ENCODE measurements around the gene PCDHB15. TPM values are rescaled to one million over a fixed set of nuclear protein-coding genes. Genes with fewer than 3 reads are reported as not detected.

Gene PCDHB15
- total RNA-seq, 3 donors from 2014 or later, result 0.69 to 4.3 (median 1.2) TPM

- Histone ChIP-seq H3K4me1 (ENCODE audit: low read depth) (no peaks in the 10 kb centered on the region), H3K36me3 (ENCODE audit: low read depth) (no peaks in the 10 kb centered on the region), H3K4me3 (no peak overlapping the region), H3K9me3 (peaks cover 100% of the 10 kb centered on the region)
- no peak for ATAC-seq
- intact Hi-C loops (cut with DNase I, micrococcal nuclease), result no loop called here
- DNase-seq, result no peak
- TF ChIP-seq CTCF (IDR thresholded peaks at IDR 0.05), result no peak
These were observed 13.8 kb downstream of the PCDHB15 start for GRCh38 chr5:141258948-141259347.

GRCh38 chr5:141260458-141261237 is 15.5 kb downstream of the PCDHB15 start:
- intact Hi-C loops (cut with DNase I, micrococcal nuclease), result no loop called here
- H3K36me3 ChIP-seq (ENCODE audit: low read depth), result no peaks in the 10 kb centered on the region
- no peaks in the 10 kb centered on the region for H3K4me1 ChIP-seq (ENCODE audit: low read depth)
- no peak for ATAC-seq
- H3K4me3 ChIP-seq, result no peak overlapping the region
- DNase-seq, result no peak
- no peak for TF ChIP-seq CTCF (IDR thresholded peaks at IDR 0.05)
- H3K9me3 ChIP-seq, result peaks cover 100% of the 10 kb centered on the region

- Histone ChIP-seq H3K4me3 (no peak overlapping the region), H3K9me3 (peaks cover 100% of the 10 kb centered on the region), H3K4me1 (ENCODE audit: low read depth) (no peaks in the 10 kb centered on the region), H3K36me3 (ENCODE audit: low read depth) (no peaks in the 10 kb centered on the region)
- intact Hi-C loops (cut with DNase I, micrococcal nuclease), result no loop called here
- no peak for ATAC-seq
- DNase-seq, result no peak
- no peak for TF ChIP-seq CTCF (IDR thresholded peaks at IDR 0.05)
These were observed 16.0 kb downstream of the PCDHB15 start for GRCh38 chr5:141261238-141261546.

- no peak for TF ChIP-seq CTCF (IDR thresholded peaks at IDR 0.05)
- no peaks in the 10 kb centered on the region for H3K36me3 ChIP-seq (ENCODE audit: low read depth)
- DNase-seq (no peak), ATAC-seq (no peak)
- H3K4me1 ChIP-seq (ENCODE audit: low read depth), result no peaks in the 10 kb centered on the region
- no peak overlapping the region for H3K4me3 ChIP-seq
- peaks cover 99% of the 10 kb centered on the region for H3K9me3 ChIP-seq
- intact Hi-C loops (cut with DNase I, micrococcal nuclease), result no loop called here
These were observed 24.0 kb downstream of the PCDHB15 start for GRCh38 chr5:141269195-141269594.

- no peak for ATAC-seq
- no peak for TF ChIP-seq CTCF (IDR thresholded peaks at IDR 0.05)
- DNase-seq, result no peak
- Histone ChIP-seq H3K36me3 (ENCODE audit: low read depth) (no peaks in the 10 kb centered on the region), H3K4me3 (no peak overlapping the region), H3K9me3 (peaks cover 97% of the 10 kb centered on the region), H3K4me1 (ENCODE audit: low read depth) (no peaks in the 10 kb centered on the region)
- intact Hi-C loops (cut with DNase I, micrococcal nuclease), result no loop called here
These were observed 27.7 kb downstream of the PCDHB15 start for GRCh38 chr5:141272906-141273305.

GRCh38 chr5:141298376-141298775 is 53.2 kb downstream of the PCDHB15 start:
- no peaks in the 10 kb centered on the region for H3K4me1 ChIP-seq (ENCODE audit: low read depth)
- intact Hi-C loops (cut with DNase I, micrococcal nuclease), result no loop called here
- no peak for DNase-seq
- peaks cover 98% of the 10 kb centered on the region for H3K9me3 ChIP-seq
- H3K36me3 ChIP-seq (ENCODE audit: low read depth), result no peaks in the 10 kb centered on the region
- ATAC-seq, result no peak
- no peak overlapping the region for H3K4me3 ChIP-seq
- no peak for TF ChIP-seq CTCF (IDR thresholded peaks at IDR 0.05)

All from mucosa of descending colon (tissue), 3 donors.